ENCODE data around the gene TBC1D9B.

Gene TBC1D9B

GRCh38 chr5:179821298-179822058 lies 86.2 kb downstream of the TBC1D9B start:
- H3K27ac ChIP-seq (ENCODE audit: low read length): peak overlapping the region; percentile 87
- peak overlapping the region; percentile 63 for H3K4me2 ChIP-seq (ENCODE audit: low read length)
- no peak overlapping the region for H2AFZ ChIP-seq (ENCODE audit: low read depth, low read length)
- TF ChIP-seq CTCF (IDR thresholded peaks at IDR 0.05; ENCODE audit: low read depth, low read length) (no peak), EZH2phosphoT487 (IDR thresholded peaks at IDR 0.05; ENCODE audit: low read depth) (no peak)
- H3K4me1 ChIP-seq (ENCODE audit: low read length): peaks cover 34% of the 10 kb centered on the region
- H4K20me1 ChIP-seq (ENCODE audit: insufficient read depth, low read length): peaks cover 46% of the 10 kb centered on the region
- peak overlapping the region; percentile 91 for H3K4me3 ChIP-seq (ENCODE audit: low read length)
- peaks cover 67% of the 10 kb centered on the region for H3K79me2 ChIP-seq (ENCODE audit: low read length)
- H3K9me3 ChIP-seq (ENCODE audit: insufficient read depth, low read length): no peaks in the 10 kb centered on the region
- H3K27me3 ChIP-seq (ENCODE audit: low read depth, low read length): no peaks in the 10 kb centered on the region
- H3K9ac ChIP-seq (ENCODE audit: low read length): peak overlapping the region; percentile 93
- H3K36me3 ChIP-seq (replicated peaks; ENCODE audit: low read depth, low read length): peaks cover 41% of the 10 kb centered on the region

- TF ChIP-seq CTCF (IDR thresholded peaks at IDR 0.05; ENCODE audit: low read depth, low read length): no peak
- Histone ChIP-seq H3K9ac (ENCODE audit: low read length) (peak within 1 kb of the TSS; percentile 93), H3K4me1 (ENCODE audit: low read length) (peaks cover 34% of the 10 kb centered on the region), H3K4me2 (ENCODE audit: low read length) (peak within 1 kb of the TSS; percentile 95), H3K4me3 (ENCODE audit: low read length) (peak within 1 kb of the TSS; percentile 91), H3K27me3 (ENCODE audit: low read depth, low read length) (no peaks in the 10 kb centered on the region), H2AFZ (ENCODE audit: low read depth, low read length) (no peak within 1 kb of the TSS), H3K27ac (ENCODE audit: low read length) (peak within 1 kb of the TSS; percentile 87), H3K36me3 (replicated peaks; ENCODE audit: low read depth, low read length) (peaks cover 38% of the 10 kb centered on the region), H4K20me1 (ENCODE audit: insufficient read depth, low read length) (peaks cover 44% of the 10 kb centered on the region), H3K79me2 (ENCODE audit: low read length) (peaks cover 64% of the 10 kb centered on the region), H3K9me3 (ENCODE audit: insufficient read depth, low read length) (no peaks in the 10 kb centered on the region)
Measured at GRCh38 chr5:179820483-179821297, 87.0 kb downstream of the TBC1D9B start, which contains the start of gene SQSTM1. TSS of gene SQSTM1 (plus strand) at chr5:179820905. CDS start at chr5:179820937, 32 bp downstream.

GRCh38 chr5:179820127-179820482 lies 87.6 kb downstream of the TBC1D9B start:
- H4K20me1 ChIP-seq (ENCODE audit: insufficient read depth, low read length): peaks cover 38% of the 10 kb centered on the region
- no peak overlapping the region for H2AFZ ChIP-seq (ENCODE audit: low read depth, low read length)
- H3K27ac ChIP-seq (ENCODE audit: low read length): peak overlapping the region; percentile 87
- peaks cover 58% of the 10 kb centered on the region for H3K79me2 ChIP-seq (ENCODE audit: low read length)
- peaks cover 34% of the 10 kb centered on the region for H3K4me1 ChIP-seq (ENCODE audit: low read length)
- H3K36me3 ChIP-seq (replicated peaks; ENCODE audit: low read depth, low read length): peaks cover 35% of the 10 kb centered on the region
- no peaks in the 10 kb centered on the region for H3K9me3 ChIP-seq (ENCODE audit: insufficient read depth, low read length)
- H3K4me3 ChIP-seq (ENCODE audit: low read length): peak overlapping the region; percentile 91
- no peak for TF ChIP-seq EZH2phosphoT487 (IDR thresholded peaks at IDR 0.05; ENCODE audit: low read depth)
- no peak for TF ChIP-seq CTCF (IDR thresholded peaks at IDR 0.05; ENCODE audit: low read depth, low read length)
- H3K27me3 ChIP-seq (ENCODE audit: low read depth, low read length): no peaks in the 10 kb centered on the region
- peak overlapping the region; percentile 95 for H3K4me2 ChIP-seq (ENCODE audit: low read length)
- peak overlapping the region; percentile 93 for H3K9ac ChIP-seq (ENCODE audit: low read length)
